Vagina (tissue), 2 donors: Measurements from ENCODE around the gene IL17RE. TPM values are rescaled to one million over a fixed set of nuclear protein-coding genes. Genes with fewer than 3 reads are reported as not detected.

ENCODE experiments used
- DNase-seq, 2 donors: peaks; one replicate each; pipeline ENCODE4 v3.0.0-alpha.2; 2017; ENCODE audit errors: extremely low spot score in 2 of 2
- H3K27ac ChIP-seq: fragments of 200-600 bp; sonication (generic); one replicate; pipeline ENCODE4 v1.5.1; 2019
- H3K27me3 ChIP-seq: fragments of 200-600 bp; sonication (generic); one replicate; pipeline ENCODE4 v1.5.1; 2019
- H3K36me3 ChIP-seq, 2 donors: fragments of 200-600 bp; sonication (generic); one replicate each; pipeline ENCODE4 v1.5.1; 2017 to 2019
- H3K4me1 ChIP-seq: fragments of 200-600 bp; sonication (generic); one replicate; pipeline ENCODE4 v1.5.1; 2019
- H3K4me3 ChIP-seq, 2 donors: fragments of 200-600 bp; sonication (generic); 1 replicate in 1 of 2; 2 replicates in 1 of 2; pipeline ENCODE4 v1.5.1; 2016 to 2019
- H3K9me3 ChIP-seq: fragments of 200-600 bp; sonication (generic); one replicate; pipeline ENCODE4 v1.5.1; 2019
- CTCF ChIP-seq, 3 experiments: fragments of 450-650 bp in 2 of 3; fragments of 200-600 bp in 1 of 3; sonication (generic) in 1 of 3; IDR thresholded peaks; one replicate each; pipeline ENCODE4 v1.5.1; 2017 to 2019; ENCODE audit warnings: antibody characterized with exemption in 3 of 3, mild to moderate bottlenecking in 2 of 3, moderate library complexity in 2 of 3
- POLR2A ChIP-seq, 2 donors: fragments of 450-650 bp; IDR thresholded peaks; one replicate each; pipeline ENCODE4 v1.6.1; 2017; ENCODE audit warnings: antibody characterized with exemption in 2 of 2, mild to moderate bottlenecking in 2 of 2, moderate library complexity in 2 of 2
- POLR2AphosphoS5 ChIP-seq, 2 donors: sonication (generic); formaldehyde crosslinking; IDR thresholded peaks; one replicate each; pipeline ENCODE4 v1.9.0; 2017; ENCODE audit warnings: antibody characterized with exemption in 2 of 2, mild to moderate bottlenecking in 2 of 2, low read depth in 1 of 2; ENCODE audit not compliant: insufficient read depth in 1 of 2
- intact Hi-C: fragments of 100-400 bp; cut with DNase I; formaldehyde crosslinking; loops from one replicate; pipeline ENCODE4 v1.15.1; 2023
- total RNA-seq: library from RNA; depleted of rRNA; stranded (reverse); fragments of >200 nt; gene quantifications from one replicate; pipeline ENCODE4 v1.2.3, GENCODE V29; 2016

IL17RE gene
- total RNA-seq, 1 donor from 2014 or later: 15.2 TPM

- no peak for DNase-seq
- Histone ChIP-seq H3K27ac (peak overlapping the region; percentile 90), H3K36me3 (no peaks in the 10 kb centered on the region), H3K9me3 (no peaks in the 10 kb centered on the region), H3K4me3 (peak overlapping the region; percentile 58 to 76), H3K27me3 (no peaks in the 10 kb centered on the region), H3K4me1 (peaks cover 61% of the 10 kb centered on the region)
- intact Hi-C loops: loop anchor here (5.0 to 10.0 kb wide), 2 partner anchors 52 to 180 kb away; partner anchors contain the start of gene BRPF1
- no peak for TF ChIP-seq POLR2A (IDR thresholded peaks at IDR 0.05)
- TF ChIP-seq POLR2AphosphoS5 (IDR thresholded peaks at IDR 0.05; ENCODE audit: insufficient read depth in 1 of 2, low read depth in 1 of 2): no peak
- TF ChIP-seq CTCF (IDR thresholded peaks at IDR 0.05): no peak
Measured at GRCh38 chr3:9914559-9915253, 12.1 kb downstream of the IL17RE start.

GRCh38 chr3:9915254-9916141 lies 12.8 kb downstream of the IL17RE start:
- Histone ChIP-seq H3K4me1 (peaks cover 61% of the 10 kb centered on the region), H3K4me3 (peak overlapping the region; percentile 58 to 76), H3K27ac (peak overlapping the region; percentile 90), H3K27me3 (no peaks in the 10 kb centered on the region), H3K36me3 (peaks cover 0 to 5% of the 10 kb centered on the region in 2 donors), H3K9me3 (no peaks in the 10 kb centered on the region)
- peak in 1 of 2 donors; percentile 7 for TF ChIP-seq POLR2A (IDR thresholded peaks at IDR 0.05)
- TF ChIP-seq CTCF (IDR thresholded peaks at IDR 0.05): peak in 1 of 3 experiments; percentile 33
- peak in 1 of 2 donors; percentile 56 for TF ChIP-seq POLR2AphosphoS5 (IDR thresholded peaks at IDR 0.05; ENCODE audit: insufficient read depth in 1 of 2, low read depth in 1 of 2)
- intact Hi-C loops: loop anchor here (2.0 to 10.0 kb wide), 3 partner anchors 17 to 181 kb away; partner anchors contain the start of genes BRPF1 and CRELD1
- peak in 1 of 2 donors; percentile 89 for DNase-seq

GRCh38 chr3:9916346-9916733 lies 13.7 kb downstream of the IL17RE start:
- TF ChIP-seq CTCF (IDR thresholded peaks at IDR 0.05): no peak
- TF ChIP-seq POLR2AphosphoS5 (IDR thresholded peaks at IDR 0.05; ENCODE audit: insufficient read depth in 1 of 2, low read depth in 1 of 2): no peak
- no peak for TF ChIP-seq POLR2A (IDR thresholded peaks at IDR 0.05)
- H3K4me3 ChIP-seq: peak overlapping the region; percentile 58 to 76
- DNase-seq: no peak
- H3K9me3 ChIP-seq: no peaks in the 10 kb centered on the region
- no peaks in the 10 kb centered on the region for H3K27me3 ChIP-seq
- peak overlapping the region; percentile 90 for H3K27ac ChIP-seq
- peaks cover 0 to 7% of the 10 kb centered on the region in 2 donors for H3K36me3 ChIP-seq
- H3K4me1 ChIP-seq: peaks cover 61% of the 10 kb centered on the region
- intact Hi-C loops: loop anchor here (2.0 to 10.0 kb wide), 3 partner anchors 16 to 182 kb away; partner anchors contain the start of genes BRPF1 and CRELD1

- H3K27me3 ChIP-seq: no peaks in the 10 kb centered on the region
- TF ChIP-seq CTCF (IDR thresholded peaks at IDR 0.05) (peak in 1 of 3 experiments; percentile 5), POLR2AphosphoS5 (IDR thresholded peaks at IDR 0.05; ENCODE audit: insufficient read depth in 1 of 2, low read depth in 1 of 2) (peak; percentile 85 to 96), POLR2A (IDR thresholded peaks at IDR 0.05) (peak in 1 of 2 donors; percentile 71)
- peaks cover 61% of the 10 kb centered on the region for H3K4me1 ChIP-seq
- H3K4me3 ChIP-seq: peak within 1 kb of the TSS; percentile 58 to 76
- peaks cover 0 to 7% of the 10 kb centered on the region in 2 donors for H3K36me3 ChIP-seq
- DNase-seq: peak; percentile 98
- intact Hi-C loops: loop anchor here (2.0 to 10.0 kb wide), 3 partner anchors 16 to 182 kb away; partner anchors contain the start of genes BRPF1 and CRELD1
- peak within 1 kb of the TSS; percentile 90 for H3K27ac ChIP-seq
- no peaks in the 10 kb centered on the region for H3K9me3 ChIP-seq
Measured at GRCh38 chr3:9916734-9917680, 14.4 kb downstream of the IL17RE start, which contains the start of gene IL17RC. IL17RC (plus strand) TSS chr3:9917098; CDS start chr3:9917316, 218 bp downstream.
